GM19455 (cell line): ENCODE measurements around the gene KCTD10.
"Not testable (repeated sequence)": the region's sequence is repeated elsewhere in the genome, so short reads cannot be mapped to it uniquely, and the experiment has no call there.

Source experiments
- ATAC-seq: cut with Tn5 transposase; IDR thresholded peaks from one replicate; pipeline ENCODE4 v1.9.1; 2021; ENCODE audit not compliant: unreplicated experiment

KCTD10 gene

GRCh38 chr12:109450980-109451379 lies 26.1 kb downstream of the KCTD10 start:
- ATAC-seq: no peak

- ATAC-seq: no peak
Measured at GRCh38 chr12:109449845-109450532, 27.1 kb downstream of the KCTD10 start.

- ATAC-seq: no peak
Measured at GRCh38 chr12:109448707-109449390, 28.3 kb downstream of the KCTD10 start.

- ATAC-seq: no peak
Measured at GRCh38 chr12:109448272-109448671, 28.8 kb downstream of the KCTD10 start.

- no peak for ATAC-seq
Measured at GRCh38 chr12:109447482-109447881, 29.6 kb downstream of the KCTD10 start.

GRCh38 chr12:109446869-109447268 lies 30.2 kb downstream of the KCTD10 start:
- no peak for ATAC-seq

GRCh38 chr12:109445191-109445609 lies 31.9 kb downstream of the KCTD10 start:
- ATAC-seq: no peak

- ATAC-seq: no peak
Measured at GRCh38 chr12:109444259-109444658, 32.8 kb downstream of the KCTD10 start.

- ATAC-seq: no peak
Measured at GRCh38 chr12:109443794-109444193, 33.3 kb downstream of the KCTD10 start.

- no peak for ATAC-seq
Measured at GRCh38 chr12:109440851-109441490, 36.1 kb downstream of the KCTD10 start.

GRCh38 chr12:109439951-109440350 lies 37.1 kb downstream of the KCTD10 start:
- ATAC-seq: not testable (repeated sequence)

GRCh38 chr12:109439181-109439580 lies 37.9 kb downstream of the KCTD10 start:
- no peak for ATAC-seq

GRCh38 chr12:109436188-109436560 lies 40.9 kb downstream of the KCTD10 start:
- no peak for ATAC-seq

GRCh38 chr12:109435428-109436187 lies 41.5 kb downstream of the KCTD10 start:
- no peak for ATAC-seq

- no peak for ATAC-seq
Measured at GRCh38 chr12:109434582-109434981, 42.5 kb downstream of the KCTD10 start.

- ATAC-seq: no peak
Measured at GRCh38 chr12:109433618-109434017, 43.5 kb downstream of the KCTD10 start.

- ATAC-seq: no peak
Measured at GRCh38 chr12:109432842-109433304, 44.2 kb downstream of the KCTD10 start.

GRCh38 chr12:109432431-109432830 lies 44.7 kb downstream of the KCTD10 start:
- ATAC-seq: no peak

GRCh38 chr12:109430244-109430643 lies 46.9 kb downstream of the KCTD10 start:
- no peak for ATAC-seq

- ATAC-seq: not testable (repeated sequence)
Measured at GRCh38 chr12:109428804-109429203, 48.3 kb downstream of the KCTD10 start.

GRCh38 chr12:109428037-109428629 lies 49.0 kb downstream of the KCTD10 start:
- ATAC-seq: peak; percentile 63
